Erythroblast (primary cell): ENCODE measurements around the gene ZNF521.

Experiments
- GATA1 ChIP-seq: IDR thresholded peaks from 2 replicates; pipeline ENCODE4 v1.6.1; 2011; ENCODE audit warnings: low read depth, mild to moderate bottlenecking, control low read depth, low read length, moderate library complexity
- POLR2A ChIP-seq: IDR thresholded peaks from 2 replicates; pipeline ENCODE4 v1.6.1; 2011; ENCODE audit warnings: mild to moderate bottlenecking, low read length

DNA sequence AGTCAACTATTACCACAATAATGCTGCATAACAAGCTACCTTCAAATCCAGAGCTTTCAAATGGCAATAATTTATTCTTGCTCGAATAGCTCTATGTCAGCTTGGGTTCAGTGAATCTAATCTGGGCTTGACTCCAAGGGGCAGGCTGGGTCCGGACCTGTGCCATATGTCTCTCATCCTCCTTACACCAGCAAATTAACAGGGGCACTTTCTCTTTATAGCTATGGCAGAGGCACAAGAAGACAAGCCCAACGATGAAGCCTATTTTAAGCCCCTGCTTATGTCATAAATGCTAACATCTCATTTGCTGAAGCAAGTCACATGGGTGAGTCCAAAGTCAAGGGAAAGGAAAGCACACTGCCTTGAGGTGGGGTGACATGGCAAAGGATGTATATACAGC is 13.3 kb upstream of the ZNF521 start:
- no peak for TF ChIP-seq POLR2A
- no peak for TF ChIP-seq GATA1
